IPS DF 6.9 (cell line): ENCODE measurements around the gene RINT1.

Experiments
- DNase-seq: peaks from one replicate; pipeline ENCODE4 v3.0.0-alpha.2; 2013; ENCODE audit warnings: low read depth, low spot score
- H3K27ac ChIP-seq: one replicate; pipeline ENCODE4 v1.5.1; 2013; ENCODE audit warnings: low read length, control low read depth
- H3K27me3 ChIP-seq: 2 replicates; pipeline ENCODE4 v1.6.1; 2013; ENCODE audit warnings: mild to moderate bottlenecking, low read length; ENCODE audit not compliant: control insufficient read depth, insufficient read depth
- H3K36me3 ChIP-seq: 2 replicates; pipeline ENCODE4 v1.6.1; 2013; ENCODE audit warnings: low read length; ENCODE audit not compliant: control insufficient read depth, insufficient read depth
- H3K4me1 ChIP-seq: 2 replicates; pipeline ENCODE4 v1.6.1; 2013; ENCODE audit warnings: low read length; ENCODE audit not compliant: control insufficient read depth, insufficient read depth
- H3K4me3 ChIP-seq: 2 replicates; pipeline ENCODE4 v1.5.1; 2013; ENCODE audit warnings: mild to moderate bottlenecking, low read length
- H3K9me3 ChIP-seq: 2 replicates; pipeline ENCODE4 v1.6.1; 2013; ENCODE audit warnings: low read length, inconsistent platforms; ENCODE audit not compliant: control insufficient read depth, insufficient read depth
- WGBS: extraction: QIAGEN DNeasy Blood & Tissue Kit; methylation state at CpG from one replicate; pipeline ENCODE4 v1.1.7; 2013; ENCODE audit warnings: mixed read lengths, missing lambda C conversion rate; ENCODE audit not compliant: insufficient read length, insufficient coverage; 5-methylcytosine and 5-hydroxymethylcytosine counted together

The RINT1 gene

GRCh38 chr7:105613611-105614330 lies 81.8 kb downstream of the RINT1 start:
- no peaks in the 10 kb centered on the region for H3K4me1 ChIP-seq
- H3K4me3 ChIP-seq = no peak overlapping the region
- no peak for DNase-seq
- peaks cover 22% of the 10 kb centered on the region for H3K36me3 ChIP-seq
- no CpG with 5 or more reads among the region's 32 CpGs for whole genome bisulfite sequencing
- no peaks in the 10 kb centered on the region for H3K27me3 ChIP-seq
- H3K27ac ChIP-seq = no peak overlapping the region
- no peaks in the 10 kb centered on the region for H3K9me3 ChIP-seq

GRCh38 chr7:105614341-105614840 lies 82.4 kb downstream of the RINT1 start:
- H3K4me3 ChIP-seq = no peak overlapping the region
- no peaks in the 10 kb centered on the region for H3K27me3 ChIP-seq
- H3K27ac ChIP-seq = no peak overlapping the region
- no peak for DNase-seq
- H3K36me3 ChIP-seq = peaks cover 22% of the 10 kb centered on the region
- WGBS = no CpG with 5 or more reads among the region's 20 CpGs
- no peaks in the 10 kb centered on the region for H3K4me1 ChIP-seq
- H3K9me3 ChIP-seq = no peaks in the 10 kb centered on the region
